Eye (tissue), 1 donor: ENCODE data around the gene SFT2D1.
A peak's percentile ranks its signal among the peaks of the same experiment; 100 is the strongest.
"Not testable (repeated sequence)": the region's sequence is repeated elsewhere in the genome, so short reads cannot be mapped to it uniquely, and the experiment has no call there.

Source experiments
- DNase-seq: peaks from one replicate; pipeline ENCODE4 v3.0.0-alpha.2; 2015

SFT2D1 gene

GRCh38 chr6:166362427-166362826, 20.1 kb upstream of the SFT2D1 start:
- DNase-seq = not testable (repeated sequence)

- DNase-seq = no peak
Observed at GRCh38 chr6:166361077-166361429, 18.7 kb upstream of the SFT2D1 start.

GRCh38 chr6:166360243-166361076, 18.1 kb upstream of the SFT2D1 start:
- DNase-seq = no peak

GRCh38 chr6:166355552-166355951, 13.2 kb upstream of the SFT2D1 start:
- no peak for DNase-seq

- no peak for DNase-seq
Observed at GRCh38 chr6:166354965-166355364, 12.6 kb upstream of the SFT2D1 start.

GRCh38 chr6:166354143-166354542, 11.8 kb upstream of the SFT2D1 start:
- DNase-seq = no peak

- no peak for DNase-seq
Observed at GRCh38 chr6:166353507-166353906, 11.2 kb upstream of the SFT2D1 start.

- DNase-seq = no peak
Observed at GRCh38 chr6:166352923-166353322, 10.6 kb upstream of the SFT2D1 start.

GRCh38 chr6:166351715-166352285, 9.5 kb upstream of the SFT2D1 start:
- DNase-seq = peak; percentile 9

GRCh38 chr6:166348305-166348949, 6.1 kb upstream of the SFT2D1 start:
- no peak for DNase-seq

- no peak for DNase-seq
Observed at GRCh38 chr6:166346965-166347364, 4.6 kb upstream of the SFT2D1 start.

GRCh38 chr6:166346449-166346848, 4.1 kb upstream of the SFT2D1 start:
- no peak for DNase-seq

- DNase-seq = not testable (repeated sequence)
Observed at GRCh38 chr6:166345672-166346071, 3.3 kb upstream of the SFT2D1 start.

GRCh38 chr6:166344921-166345320, 2.6 kb upstream of the SFT2D1 start:
- DNase-seq = not testable (repeated sequence)

- DNase-seq = no peak
Observed at GRCh38 chr6:166344240-166344639, 1.9 kb upstream of the SFT2D1 start.

- no peak for DNase-seq
Observed at GRCh38 chr6:166343150-166343487, 774 bp upstream of the SFT2D1 start.

- peak; percentile 57 for DNase-seq
Observed at GRCh38 chr6:166341977-166342348, 382 bp downstream of the SFT2D1 start.

- DNase-seq = no peak
Observed at GRCh38 chr6:166341464-166341863, 881 bp downstream of the SFT2D1 start.

- no peak for DNase-seq
Observed at GRCh38 chr6:166338854-166339253, 3.5 kb downstream of the SFT2D1 start.

- DNase-seq = no peak
Observed at GRCh38 chr6:166336847-166337246, 5.5 kb downstream of the SFT2D1 start.

GRCh38 chr6:166335378-166336302, 6.7 kb downstream of the SFT2D1 start:
- DNase-seq = no peak

- no peak for DNase-seq
Observed at GRCh38 chr6:166334878-166335277, 7.5 kb downstream of the SFT2D1 start.
